HG02678 (cell line): ENCODE results near the gene GPN1.
"Not testable (repeated sequence)": the region's sequence is repeated elsewhere in the genome, so short reads cannot be mapped to it uniquely, and the experiment has no call there.

Experiments
- ATAC-seq: cut with Tn5 transposase; IDR thresholded peaks from one replicate; pipeline ENCODE4 v1.9.1; 2021; ENCODE audit warnings: mild to moderate bottlenecking, moderate library complexity; ENCODE audit not compliant: unreplicated experiment

Gene GPN1

DNA sequence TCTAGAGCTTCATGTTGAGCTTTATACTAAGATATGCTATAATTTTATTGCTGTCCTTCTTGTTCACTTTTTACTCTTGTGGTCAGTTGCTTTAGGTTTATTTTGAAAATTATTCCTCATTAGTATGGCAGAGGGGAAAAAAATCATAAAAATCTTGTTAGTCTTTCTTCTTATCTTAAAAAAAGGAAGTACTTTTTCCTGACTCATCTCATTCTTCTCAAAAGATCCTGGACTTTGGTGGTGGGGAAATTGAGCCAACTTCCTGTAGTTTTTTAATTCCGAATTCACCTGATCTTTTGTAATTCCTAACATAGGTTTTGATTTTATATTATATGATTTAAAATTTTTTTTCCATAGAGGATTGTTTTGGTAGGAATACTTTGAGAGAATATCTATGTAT, 38.6 kb downstream of the GPN1 start:
- no peak for ATAC-seq

DNA sequence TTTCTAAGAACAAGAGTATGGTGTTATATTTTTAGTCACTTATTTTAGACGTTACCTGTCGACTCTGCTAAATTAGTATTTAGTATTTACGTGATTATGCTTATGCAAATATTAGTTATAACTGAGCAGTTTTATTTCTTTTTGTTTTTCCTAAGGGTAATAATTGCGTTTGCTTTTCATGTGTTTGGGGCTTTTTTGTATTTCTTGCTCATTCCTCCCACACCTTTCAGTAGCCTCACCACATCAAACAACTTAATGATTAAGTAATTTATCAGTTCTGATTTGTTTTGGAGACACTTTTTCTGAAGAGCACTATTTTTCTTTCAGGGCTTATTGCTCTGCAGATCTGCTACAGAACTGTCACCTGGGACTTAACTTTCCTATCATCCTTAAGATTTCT, 42.4 kb downstream of the GPN1 start:
- ATAC-seq: no peak

DNA sequence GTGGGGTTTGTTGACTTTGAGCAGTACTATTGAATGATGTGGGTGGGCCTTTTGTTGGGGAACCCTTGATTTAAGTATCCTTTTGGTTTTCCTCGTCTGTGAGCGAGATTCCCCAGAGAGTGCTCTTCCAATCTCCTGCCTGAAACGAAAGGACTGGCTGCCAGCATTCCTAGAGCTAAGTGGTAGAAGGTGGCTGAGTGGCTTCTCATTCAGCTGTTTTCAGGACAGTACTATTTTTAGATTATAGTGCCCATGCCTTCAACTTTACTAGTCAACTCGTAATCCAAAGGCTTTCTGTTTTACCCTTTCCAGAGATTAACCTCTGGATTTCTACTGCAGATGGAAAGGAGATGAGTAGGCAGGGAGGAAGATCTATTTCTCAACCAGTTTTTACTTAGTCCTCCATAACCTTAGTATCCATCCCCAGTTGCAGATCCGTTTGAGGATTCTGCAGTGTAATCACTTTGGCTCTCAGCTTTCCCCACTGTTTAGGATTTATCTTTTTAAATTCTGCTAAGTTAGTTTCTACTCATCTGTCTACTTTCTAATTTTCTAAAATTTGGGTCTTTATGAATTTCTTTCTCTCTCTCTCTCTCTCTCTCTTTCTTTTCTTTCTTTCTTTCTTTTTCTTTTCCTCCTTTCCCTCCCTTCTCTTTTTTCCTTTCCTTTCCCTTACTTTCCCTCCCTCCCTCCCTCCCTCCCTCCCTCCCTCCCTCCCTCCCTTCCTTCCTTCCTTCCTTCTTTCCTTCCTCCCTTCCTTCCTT, 44.1 kb downstream of the GPN1 start:
- no peak for ATAC-seq

DNA sequence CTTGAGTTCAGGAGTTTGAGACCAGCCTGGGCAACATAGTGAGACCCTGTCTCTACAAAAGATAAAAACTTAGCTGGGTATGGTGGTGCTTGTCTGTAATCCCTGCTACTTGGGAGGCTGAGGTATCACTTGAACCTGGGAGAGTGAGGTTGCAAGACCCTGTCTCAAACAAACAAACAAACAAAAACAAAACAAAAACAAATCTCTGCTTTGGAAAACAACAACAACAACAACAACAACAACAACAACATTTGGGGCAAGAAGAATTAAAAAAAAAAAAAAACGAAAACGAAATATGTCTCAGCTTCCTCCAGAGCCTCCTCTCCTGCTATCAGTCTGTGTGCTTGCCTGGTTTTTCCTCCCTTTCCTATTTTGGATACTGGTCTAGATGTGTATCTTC, 51.7 kb downstream of the GPN1 start:
- ATAC-seq: no peak

DNA sequence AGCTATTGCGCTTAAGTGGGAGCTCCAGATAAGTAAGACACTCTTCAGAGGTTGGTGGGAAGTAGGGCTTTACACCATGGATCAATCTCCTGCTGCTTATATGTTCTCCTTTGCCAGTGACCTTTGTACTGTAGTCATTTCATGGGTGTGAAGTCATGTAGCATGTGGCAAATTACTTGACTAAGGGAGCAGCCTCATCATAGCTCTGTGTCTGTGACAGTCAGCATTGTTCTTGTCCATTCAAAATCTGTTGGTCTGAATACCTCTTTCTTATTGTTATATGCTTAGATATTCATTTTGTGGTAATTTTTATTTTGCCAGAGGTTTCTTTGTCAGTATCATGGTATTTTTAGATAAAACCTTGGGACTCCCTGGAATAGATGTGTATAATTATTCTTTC, 53.0 kb downstream of the GPN1 start:
- no peak for ATAC-seq

DNA sequence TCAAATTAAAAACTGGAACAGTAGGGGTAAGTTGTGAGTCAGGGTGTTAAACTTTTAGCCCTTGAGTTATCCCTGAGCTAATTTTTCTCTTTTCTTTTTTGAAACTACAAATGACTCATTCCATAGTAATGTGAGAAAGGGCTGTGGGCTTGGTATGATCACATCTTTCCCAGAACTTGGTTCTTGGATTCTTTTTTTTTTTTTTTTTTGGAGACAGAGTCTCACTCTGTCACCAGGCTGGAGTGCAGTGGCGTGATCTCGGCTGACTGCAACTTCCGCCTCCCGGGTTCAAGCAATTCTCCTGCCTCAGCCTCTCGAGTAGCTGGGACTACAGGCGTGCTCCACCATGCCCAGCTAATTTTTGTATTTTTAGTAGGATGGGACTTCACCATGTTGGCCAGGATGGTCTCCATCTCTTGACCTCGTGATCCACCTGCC, 53.5 kb downstream of the GPN1 start:
- ATAC-seq: not testable (repeated sequence)

DNA sequence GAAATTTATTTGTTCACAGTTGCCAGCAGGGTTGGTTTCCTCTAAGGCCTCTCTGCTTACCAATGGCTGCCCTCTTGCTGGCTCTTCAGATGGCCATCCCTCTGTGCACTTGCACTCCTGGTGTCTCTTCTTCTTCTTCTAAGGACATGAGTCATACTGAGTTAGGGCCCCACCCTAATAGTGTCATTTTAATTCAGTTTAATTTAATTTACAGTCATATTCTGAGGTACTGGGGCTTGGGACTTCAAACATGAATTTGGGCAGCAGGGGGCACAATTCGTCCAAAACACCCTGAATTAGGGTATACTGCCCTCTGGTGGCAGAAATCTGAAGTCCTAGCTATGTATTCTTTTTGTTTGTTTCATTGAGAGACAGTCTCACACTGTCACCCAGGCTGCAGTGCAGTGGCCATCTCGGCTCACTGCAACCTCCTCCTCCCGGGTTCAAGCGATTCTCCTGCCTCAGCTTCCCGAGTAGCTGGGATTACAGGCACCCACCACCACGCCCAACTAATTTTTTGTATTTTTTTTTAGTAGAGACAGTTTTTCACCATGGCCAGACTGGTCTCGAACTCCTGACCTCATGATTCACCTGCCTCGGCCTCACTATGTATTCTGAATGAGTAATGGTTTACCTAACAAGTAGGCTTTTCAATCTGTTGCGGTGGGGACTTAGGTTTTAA, 54.7 kb downstream of the GPN1 start:
- ATAC-seq: no peak

DNA sequence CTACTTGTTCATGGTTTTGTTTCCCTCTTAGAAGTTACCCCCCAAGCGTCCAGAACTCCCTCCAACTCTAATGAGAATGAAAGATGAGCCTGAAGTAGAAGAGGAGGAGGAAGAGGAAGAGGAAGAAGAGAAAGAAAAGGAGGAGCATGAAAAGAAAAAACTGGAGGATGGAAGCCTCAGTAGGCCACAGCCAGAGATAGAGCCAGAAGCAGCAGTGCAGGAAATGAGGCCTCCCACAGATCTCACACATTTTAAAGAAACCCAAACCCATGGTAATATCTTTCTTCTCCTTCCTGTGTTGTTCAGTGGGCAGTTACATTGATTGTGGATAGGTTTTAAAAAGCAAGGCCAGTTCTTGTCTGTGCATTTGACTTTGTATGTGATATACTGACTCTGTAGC, 56.2 kb downstream of the GPN1 start:
- ATAC-seq: not testable (repeated sequence)

DNA sequence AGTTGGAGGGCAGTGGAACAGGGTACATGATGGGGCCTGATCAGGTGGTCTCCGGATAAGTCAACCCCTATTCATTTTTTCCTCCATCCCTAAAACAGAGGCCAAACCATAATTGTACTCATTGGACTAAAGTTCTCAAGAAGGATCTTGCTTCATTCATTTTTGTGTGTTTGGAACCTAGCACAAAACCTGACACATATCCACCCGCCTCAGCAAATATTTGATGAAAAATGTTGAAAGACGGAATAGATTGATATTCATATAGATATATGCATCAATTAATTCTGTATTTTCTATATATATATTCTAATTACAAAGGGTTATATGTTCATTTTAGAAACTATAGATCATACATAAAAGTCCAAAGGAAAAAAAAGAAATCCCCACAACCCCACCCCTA, 56.7 kb downstream of the GPN1 start:
- no peak for ATAC-seq

DNA sequence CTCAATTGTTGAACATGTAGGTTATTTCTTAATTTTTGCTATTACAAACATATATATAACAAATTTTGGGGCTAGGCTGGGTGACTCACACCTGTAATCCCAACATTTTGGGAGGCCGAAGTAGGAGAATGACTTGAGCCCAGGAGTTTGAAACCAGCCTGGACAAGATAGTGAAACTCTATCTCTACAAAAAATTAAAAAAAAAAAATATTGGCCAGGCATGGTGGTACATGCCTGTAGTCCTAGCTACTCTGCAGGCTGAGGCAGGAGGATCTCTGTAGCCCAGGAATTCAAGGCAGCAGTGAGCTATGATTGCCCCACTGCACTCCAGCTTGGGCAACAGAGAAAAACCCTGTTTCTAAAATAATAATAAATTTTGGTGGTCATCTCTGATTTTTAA, 58.4 kb downstream of the GPN1 start:
- no peak for ATAC-seq

DNA sequence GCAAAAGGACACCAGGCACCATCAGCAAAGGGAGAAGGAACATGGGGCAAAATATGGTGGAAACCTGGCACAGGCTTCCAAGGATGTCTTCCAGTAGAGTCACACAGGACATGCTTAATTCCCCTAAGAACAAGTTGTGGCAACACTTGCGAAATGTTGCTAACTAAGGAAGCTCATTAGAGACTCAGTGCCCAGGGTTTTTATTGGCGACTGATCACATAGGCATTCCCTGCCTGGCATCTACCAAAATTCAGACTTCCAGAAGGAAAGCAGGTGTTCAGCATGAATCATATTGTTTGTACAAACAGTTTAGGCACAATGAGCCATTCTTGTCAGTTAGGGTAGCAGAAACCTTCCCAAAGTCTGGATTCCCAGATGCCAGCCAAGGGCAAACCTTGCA, 60.6 kb downstream of the GPN1 start:
- no peak for ATAC-seq

DNA sequence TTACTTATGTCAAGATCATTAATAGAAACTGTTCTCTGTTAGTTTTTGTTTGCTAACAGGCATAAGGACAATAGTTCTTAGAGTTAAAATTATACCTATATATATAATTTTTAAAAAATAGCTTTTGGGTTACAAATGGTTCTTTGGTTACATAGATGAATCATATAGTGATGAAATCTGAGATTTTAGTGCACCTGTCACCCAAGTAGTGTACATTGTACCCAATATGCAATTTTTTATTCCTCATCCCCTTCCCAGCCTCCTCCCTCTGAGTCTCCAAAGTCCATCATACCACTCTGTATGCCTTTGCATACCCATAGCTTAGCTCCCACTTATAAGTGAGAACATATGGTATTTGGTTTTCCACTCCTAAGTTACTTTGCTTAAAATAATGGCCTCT, 61.2 kb downstream of the GPN1 start:
- ATAC-seq: no peak

DNA sequence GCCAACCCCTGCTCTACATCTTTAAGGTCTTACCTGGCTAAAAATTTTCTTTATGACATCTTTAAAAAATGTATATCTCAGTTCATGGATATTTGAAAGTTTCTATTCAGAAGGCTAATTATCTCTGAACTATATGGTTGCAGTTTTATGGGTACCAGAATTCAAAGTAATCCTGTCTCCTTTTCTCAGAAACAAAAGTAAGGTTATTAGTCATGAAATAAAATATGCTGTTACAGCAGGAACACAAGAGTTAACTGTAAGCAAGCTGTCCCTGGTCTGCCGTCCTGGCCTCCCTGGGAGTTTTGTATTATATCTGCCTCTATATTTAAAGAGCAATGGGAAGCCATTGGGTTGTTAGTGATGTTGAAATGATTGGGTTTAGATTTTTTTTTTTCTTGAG, 68.8 kb downstream of the GPN1 start:
- ATAC-seq: no peak
